NCI-H1417 (cell line): ENCODE results near the gene METTL8.
"Not testable (repeated sequence)": the region's sequence is repeated elsewhere in the genome, so short reads cannot be mapped to it uniquely, and the experiment has no call there.

Experiments
- DNase-seq, 3 experiments: peaks; one replicate each; lab custom pipeline; 2025; lab: John Stamatoyannopoulos, UW

The METTL8 gene

DNA sequence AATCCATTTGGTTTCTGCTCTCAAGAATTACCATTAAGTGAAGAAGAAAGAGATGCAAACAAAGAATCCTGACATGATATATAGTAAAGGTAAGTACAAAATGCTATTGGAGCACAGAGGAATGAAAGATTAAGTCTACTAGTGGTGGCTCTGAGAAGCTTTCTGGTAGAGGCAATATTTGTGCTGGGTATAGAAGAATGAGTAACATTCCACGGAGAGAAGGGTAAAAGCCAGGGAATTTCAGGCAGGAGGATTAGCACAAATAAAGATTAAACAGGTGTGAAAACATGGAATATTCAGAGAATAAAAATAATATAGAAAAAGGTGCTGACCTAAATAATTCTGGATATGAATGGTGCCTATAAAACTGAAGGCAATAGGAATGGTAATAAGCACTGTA is 31.8 kb downstream of the METTL8 start:
- no peak for DNase-seq

DNA sequence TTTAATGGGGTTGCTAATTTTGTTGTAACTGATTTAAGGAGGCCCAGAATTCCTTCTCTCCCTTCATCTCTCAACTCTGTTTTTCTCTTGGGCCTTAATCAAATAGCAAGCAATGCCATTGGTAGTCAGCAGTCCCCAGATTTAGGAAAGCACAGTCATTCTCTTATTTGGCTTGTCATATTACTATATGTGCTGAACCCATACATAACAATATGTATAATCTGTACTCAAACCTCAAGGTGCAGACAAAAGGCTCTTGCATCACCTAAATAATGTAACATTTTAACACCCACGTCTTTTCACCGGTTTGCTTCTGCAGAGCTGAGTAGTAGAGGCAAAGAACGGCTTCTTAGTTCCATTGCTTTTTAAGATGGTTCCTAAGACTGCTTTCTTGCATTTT is 33.4 kb downstream of the METTL8 start:
- no peak for DNase-seq

DNA sequence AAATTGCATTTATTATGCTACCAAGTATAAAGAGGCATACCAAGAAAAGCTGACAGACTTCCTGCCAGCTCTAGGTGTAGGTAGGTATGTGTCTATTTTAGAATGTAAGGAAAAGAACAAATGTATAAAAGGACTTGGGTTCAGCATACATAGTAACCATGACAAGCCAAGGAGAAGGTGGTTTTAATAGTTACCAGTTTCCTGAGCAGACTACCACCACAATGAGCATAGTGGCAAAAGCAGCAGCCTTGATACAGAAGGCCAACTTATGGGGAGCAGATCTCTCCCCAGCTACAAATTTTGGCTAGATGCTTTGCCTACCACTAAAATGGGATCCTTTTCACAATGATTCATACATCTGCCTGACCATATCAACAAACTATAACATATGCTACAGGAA is 34.5 kb downstream of the METTL8 start:
- no peak for DNase-seq

DNA sequence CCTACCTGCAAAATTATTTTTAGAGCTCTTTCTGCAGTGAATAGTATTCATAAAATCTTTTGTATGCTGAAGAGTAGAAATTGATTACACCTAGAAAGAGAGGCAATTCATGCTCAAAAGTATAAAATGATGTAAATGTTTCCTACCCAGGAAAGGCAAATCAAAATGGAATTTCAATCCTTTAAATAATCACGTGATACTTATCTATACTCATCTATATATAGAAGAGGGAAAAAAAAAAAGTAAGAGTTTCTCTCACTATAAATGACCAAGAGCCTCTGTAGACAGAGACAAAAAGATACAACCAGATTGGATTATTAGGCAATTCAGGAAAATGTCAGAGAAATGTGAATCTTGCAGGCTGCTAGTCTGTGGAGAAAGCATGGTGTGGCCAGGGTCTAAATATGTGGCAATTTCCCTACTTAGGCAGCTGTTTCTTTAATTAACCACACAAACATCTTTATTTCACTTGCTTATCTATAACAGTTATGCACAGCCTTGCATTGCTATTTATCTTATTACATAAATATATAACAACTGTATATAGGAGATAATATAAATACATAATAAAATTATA is 39.5 kb downstream of the METTL8 start:
- DNase-seq = no peak

DNA sequence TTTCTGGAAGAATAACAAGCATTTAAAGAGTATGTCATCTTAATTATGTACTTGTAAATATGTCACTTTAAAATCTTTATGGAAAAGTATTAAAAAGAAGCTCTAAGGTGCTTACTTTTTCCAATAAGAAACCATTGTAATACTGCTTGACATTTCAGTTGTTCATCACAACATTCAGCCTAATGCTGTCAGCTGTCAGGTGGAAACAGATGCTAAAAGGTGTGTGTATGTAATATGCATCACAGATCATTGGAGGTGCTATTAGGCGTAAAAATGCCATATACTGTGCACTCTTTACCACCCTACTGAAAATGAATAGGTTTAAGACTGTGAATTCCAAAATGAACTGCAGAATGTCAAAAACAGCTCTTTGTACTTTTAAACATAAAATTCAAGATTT is 40.3 kb downstream of the METTL8 start:
- no peak for DNase-seq

DNA sequence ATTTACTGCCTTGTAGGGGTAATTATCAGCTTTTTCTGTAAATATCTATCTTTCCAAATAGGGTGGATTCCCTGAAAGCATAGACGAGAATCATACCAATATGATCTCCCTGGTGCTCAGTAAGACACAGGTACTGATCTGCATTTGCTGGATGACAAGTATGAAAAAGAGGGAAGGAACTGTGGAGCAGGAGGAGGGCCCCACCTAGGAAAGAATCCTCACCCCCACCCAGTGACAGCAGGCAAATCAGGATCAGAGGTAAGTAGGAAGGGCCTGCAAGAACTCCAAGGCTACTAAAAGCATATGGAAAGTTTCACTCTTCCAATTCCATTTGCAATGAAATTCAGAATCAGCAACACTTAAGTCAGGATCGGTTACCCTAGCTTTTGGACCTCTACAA is 42.3 kb downstream of the METTL8 start:
- no peak for DNase-seq

DNA sequence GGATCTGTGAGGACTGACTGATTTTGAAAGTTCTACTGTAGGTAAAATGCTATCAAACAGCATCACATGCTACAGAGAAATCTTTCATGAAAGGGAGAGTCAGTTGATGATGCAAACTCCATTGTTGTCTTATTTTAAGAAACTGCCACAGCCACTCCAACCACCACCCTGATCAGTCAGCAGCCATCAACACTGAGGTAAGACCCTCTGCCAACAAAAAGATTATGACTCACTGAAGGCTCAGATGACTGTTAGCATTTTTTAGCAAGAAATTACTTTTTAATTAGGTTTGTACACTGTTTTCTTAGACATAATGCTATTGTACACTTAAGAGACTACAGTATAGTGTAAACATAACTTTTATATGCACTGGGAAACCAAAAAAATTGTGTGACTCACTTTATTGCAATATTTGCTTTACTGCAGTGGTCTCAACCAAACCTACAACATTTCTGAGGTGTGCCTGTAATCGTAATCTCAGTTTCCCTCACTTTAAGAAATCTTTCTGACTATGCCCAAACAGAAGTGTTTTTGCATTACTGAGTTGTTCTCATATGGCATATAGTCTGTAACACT is 42.8 kb downstream of the METTL8 start:
- no peak for DNase-seq

DNA sequence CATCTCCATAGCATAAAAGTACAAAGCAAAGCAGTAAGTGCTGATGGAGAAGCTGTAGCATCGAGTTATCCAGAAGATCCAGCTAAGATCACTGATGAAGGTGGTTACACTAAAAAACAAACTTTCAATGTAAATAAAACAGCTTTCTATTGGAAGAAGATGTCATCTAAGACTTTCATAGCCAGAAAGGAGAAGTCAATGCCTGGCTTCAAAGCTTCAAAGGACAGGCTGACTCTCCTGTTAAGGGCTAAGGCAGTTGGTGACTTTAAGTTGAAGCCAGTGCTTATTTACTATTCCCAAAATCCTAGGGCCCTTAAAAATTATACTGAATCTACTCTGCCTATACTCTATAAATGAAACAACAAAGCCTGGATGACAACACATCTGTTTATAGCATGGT is 44.0 kb downstream of the METTL8 start:
- no peak for DNase-seq

DNA sequence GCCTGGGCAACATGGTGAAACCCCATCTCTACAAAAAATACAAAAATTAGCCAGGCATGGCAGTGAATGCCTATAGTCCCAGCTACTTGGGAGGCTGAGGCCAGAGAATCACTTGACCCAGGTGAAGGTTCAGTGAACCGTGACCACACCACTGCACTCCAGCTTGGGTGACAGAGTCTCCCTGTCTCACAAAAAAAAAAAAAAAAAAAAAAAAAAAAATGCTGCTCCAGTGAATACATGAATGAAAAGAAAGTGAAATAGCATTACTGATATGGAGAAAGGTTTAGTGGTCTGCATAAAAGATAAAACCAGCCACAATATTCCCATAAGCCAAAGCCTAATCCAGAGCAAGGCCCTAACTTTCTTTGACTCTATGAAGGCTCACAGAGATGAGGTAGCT is 44.5 kb downstream of the METTL8 start:
- DNase-seq = no peak

DNA sequence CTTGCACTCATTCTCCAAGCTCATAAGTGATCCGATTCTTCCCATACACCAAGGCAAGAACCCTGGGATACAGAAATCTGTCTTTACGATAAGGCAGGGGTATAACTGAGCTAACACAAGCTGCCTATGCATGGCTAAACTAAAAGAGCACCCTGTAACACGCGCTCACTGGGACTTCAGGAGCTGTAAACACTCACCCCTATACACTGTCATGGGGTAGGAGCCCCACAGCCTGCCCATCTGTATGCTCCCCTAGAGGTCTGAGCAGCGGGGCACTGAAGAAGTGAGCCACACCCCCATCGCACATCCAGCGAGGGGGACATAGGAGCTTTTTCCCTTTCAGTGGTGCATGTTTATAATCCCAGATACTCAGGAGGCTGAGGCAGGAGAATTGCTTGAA is 46.7 kb downstream of the METTL8 start:
- DNase-seq = no peak

DNA sequence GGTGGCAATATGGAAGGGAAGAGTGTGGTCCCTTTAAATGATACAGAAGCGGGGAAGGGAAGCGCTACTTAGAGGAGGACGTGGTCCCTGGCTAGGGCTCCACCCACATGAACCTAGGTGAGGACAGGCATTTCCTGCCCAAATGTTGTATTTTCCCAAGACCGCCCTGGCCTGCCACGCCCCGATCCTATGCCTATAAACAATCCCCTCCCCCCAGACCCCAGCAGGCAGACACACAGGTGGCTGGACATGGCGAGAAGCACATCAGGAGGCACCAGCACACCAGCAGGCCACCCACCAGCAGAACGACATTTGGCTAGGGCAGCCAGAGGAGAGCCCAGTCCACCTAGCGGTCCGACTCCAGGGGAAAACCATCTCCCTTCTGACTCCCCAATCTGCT is 47.2 kb downstream of the METTL8 start:
- DNase-seq = no peak

DNA sequence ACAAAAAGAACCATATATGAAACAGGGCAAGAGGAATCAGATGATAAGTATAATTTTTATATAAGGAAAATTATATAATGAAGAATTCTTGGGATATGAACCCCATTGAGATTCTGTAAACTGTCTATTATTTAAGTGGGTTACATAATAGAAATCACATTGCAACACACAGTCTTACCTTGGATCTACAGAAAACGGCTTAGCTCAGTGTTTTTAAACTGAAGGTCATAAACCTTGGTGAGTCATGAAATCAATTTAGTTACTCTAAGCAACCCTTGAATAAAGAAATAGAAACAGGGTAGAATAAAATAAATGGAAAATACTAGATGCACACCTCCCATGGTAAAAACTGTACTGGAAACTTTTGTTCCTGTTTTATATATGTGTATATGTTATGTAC is 50.7 kb downstream of the METTL8 start:
- DNase-seq = no peak

DNA sequence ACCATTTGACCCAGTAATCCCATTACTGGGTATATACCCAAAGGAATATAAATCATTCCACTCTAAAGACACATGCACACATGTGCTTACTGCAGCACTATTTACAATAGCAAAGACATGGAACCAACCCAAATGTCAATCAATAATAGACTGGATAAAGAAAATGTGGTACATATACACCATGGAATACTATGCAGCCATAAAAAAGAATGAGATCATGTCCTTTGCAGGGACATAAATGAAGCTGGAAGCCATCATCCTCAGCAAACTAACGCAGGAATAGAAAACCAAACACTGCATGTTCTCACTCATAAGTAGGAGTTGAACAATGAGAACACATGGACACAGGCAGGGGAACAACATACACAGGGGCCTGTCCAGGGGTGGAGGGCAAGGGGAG is 51.6 kb downstream of the METTL8 start:
- DNase-seq = not testable (repeated sequence)

DNA sequence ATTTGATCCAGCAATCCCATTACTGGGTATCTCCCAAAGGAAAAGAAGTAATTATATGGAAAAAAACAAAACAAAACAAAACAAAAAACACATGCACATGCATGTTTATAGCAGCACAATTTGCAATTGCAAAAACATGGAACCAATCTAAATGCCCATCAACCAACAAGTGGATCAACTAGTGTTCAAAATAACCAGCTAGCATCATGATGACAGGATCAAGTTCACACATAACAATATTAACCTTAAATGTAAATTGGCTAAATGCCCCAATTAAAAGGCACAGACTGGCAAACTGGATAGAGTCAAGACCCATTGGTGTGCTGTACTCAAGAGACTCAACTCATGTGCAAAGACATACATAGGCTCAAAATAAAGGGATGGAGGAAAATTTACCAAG is 55.9 kb downstream of the METTL8 start:
- DNase-seq = not testable (repeated sequence)

DNA sequence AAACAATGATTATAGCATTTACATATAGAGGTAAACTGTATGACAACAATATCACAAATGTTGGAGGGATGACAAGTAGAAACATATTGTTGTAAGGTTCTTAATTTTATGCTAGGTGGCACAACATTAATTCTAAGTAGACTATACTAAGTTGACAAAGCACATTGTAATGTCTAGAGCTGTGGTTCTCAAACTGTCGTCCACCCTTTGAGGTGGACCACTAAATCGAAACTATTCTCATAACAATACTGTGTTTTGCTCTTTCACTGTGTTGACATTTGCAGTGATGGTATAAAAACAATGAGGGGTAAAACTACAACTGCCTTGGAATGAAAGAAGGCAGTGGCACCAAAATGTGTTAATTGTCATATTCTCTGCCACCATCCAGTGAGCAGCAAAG is 66.1 kb downstream of the METTL8 start:
- no peak for DNase-seq

DNA sequence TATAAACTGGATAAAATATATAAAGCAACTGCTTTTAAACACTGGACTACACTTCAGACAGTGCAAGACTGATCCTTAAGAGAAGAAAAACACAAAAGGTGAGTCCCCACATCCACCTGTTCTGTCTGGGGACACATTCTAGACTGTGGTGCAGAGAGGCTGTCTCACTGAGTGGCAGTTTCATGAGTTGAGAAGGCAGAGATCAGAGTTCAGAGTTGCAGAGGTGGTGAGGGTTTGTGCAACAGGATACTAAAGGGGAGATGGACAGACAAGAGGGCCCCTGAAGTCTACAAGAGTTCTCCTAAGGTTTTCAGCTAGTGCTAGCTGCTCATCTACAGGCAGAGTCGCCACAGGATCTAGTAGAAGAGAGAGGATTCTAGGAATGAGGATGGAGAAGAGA is 68.0 kb downstream of the METTL8 start:
- no peak for DNase-seq

DNA sequence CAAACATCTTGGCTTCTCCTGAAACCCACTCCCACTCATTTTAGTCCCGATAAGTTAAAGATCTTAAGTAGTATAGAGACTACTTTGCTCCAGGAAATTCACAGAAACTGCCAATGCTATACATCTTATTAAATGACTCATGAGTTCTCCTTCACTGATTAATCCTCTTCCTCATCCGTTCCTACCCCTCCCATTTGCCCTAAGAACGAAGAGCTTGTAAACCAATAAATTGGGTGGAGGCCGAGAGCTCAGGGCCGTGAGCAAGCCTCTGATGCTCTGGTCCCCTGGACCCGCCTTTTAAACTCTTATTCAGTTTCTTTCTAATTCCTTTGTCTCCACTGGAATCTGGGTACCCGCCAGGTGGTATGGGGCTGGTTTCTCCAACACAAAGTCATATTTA is 68.6 kb downstream of the METTL8 start:
- no peak for DNase-seq

DNA sequence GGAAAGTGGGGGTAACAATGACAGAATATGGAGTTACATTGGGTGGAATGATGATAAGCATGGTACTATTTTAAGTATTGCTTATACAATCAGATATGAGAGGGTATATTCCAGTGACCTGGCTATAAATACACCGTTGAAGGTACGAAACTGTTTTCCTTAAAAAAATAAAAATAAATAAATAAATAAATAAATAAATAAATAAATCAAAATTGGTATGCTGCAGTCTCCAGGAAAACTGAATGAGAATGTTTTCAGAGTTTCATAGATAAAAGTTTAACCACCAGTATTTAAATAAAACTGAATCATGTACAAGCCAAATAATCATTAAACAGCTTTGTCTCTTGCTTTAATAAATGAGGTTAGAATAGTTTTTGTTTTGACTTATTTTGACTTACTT is 71.4 kb downstream of the METTL8 start:
- DNase-seq = no peak

DNA sequence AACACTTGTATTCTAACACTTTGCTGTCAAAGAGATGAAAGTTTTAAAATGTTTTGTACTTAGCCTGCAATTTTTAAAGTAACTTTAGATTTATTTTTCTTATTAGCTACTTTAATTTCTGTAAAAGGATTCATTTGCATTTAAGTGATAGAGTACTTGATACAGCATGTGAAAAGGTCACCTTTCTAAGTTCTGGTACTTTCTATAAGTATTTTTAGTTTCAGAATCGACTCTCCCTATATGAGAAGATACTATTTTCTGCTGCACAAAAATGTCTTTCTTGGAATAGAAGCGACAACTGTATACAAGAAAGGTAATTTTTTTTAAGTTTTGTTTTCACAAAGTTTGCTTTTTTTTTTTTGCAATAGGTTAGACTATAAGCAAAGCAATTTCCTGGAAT is 72.9 kb downstream of the METTL8 start:
- DNase-seq = no peak

DNA sequence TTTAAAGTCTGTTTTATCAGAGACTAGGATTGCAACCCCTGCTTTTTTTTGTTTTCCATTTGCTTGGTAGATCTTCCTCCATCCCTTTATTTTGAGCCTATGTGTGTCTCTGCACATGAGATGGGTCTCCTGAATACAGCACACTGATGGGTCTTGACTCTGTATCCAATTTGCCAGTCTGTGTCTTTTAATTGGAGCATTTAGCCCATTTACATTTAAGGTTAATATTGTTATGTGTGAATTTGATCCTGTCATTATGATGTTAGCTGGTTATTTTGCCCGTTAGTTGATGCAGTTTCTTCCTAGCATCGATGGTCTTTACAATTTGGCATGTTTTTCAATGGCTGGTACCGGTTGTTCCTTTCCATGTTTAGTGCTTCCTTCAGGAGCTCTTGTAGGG is 80.0 kb downstream of the METTL8 start:
- not testable (repeated sequence) for DNase-seq

DNA sequence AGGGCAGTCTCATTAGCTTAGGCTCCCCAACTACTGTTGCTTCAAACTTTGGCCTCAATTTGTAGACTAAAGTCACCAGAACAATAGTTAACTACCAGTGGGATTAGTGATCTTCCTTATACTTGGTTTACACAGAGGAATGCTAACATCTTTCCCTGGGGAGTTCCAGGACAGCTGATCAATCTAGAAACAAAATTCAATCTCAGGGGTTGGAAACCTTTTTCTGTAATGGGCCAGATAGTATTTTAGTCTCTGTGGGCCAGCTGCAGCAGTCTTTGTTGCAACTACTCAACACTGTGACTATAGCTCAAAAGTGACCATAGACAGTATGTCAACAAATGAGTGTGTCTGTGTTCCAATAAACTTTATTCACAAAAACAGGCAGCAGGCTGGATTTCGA is 85.7 kb downstream of the METTL8 start:
- no peak for DNase-seq

DNA sequence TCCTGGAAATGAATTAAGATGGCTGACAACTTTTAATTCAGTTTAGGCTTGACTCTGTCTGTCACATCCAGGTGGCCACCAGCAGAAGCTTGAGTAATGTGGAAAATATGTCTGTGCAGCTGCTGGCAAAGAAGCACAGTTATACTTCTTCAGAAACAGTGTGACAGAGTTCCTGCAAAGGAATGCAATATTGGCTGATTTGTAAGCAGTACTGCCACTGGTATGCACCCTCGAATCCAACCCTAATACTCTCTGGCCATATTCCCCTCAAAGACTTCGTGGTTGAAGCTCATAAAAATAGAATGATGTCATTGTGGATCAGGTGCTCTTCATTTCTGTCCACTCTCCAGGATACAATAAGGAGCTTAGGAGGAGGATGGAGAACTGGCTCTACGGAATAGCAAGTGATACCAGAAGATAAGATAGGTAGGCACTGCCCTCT is 86.2 kb downstream of the METTL8 start:
- DNase-seq = no peak

DNA sequence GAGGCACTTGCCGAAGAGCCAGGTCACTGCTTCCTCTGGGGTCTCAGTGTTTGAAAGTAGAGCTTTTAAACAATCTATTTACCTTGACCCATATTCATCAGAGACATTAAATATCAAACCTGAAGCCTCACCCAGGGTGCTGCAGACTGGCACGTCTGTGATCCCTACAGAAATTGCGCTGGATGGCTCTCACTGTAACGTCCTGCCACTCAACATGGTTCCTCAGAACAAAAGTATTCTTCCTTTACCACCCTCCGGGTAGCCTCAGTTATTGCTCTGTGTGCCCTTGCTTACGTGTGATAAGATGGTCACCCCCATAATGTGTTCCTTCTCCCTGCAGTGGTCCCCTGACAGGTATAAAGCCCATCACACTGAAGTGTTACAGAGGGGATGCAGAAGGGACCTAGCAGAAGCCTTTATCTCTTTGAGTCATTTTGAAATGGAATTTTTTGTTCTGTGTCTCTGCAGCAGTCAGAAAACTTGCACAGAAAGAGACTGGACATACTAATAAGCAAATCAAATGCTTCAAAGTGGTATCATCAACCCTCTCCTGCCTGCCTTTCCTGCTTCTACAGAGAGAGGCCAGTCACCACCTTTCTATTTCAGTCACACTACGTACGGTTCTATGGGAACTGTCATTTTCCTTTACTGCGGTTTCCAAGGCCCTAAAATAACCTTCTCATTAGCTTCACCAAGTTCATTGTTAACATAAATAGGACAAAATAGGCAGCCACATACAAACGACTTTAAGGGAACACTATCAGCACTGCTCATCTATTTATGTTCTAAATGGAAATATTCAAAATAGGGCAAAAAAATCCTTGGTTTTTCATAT is 86.8 kb downstream of the METTL8 start:
- DNase-seq = no peak
